HEK293T (cell line): ENCODE measurements around the gene PGGHG.

ENCODE experiments used
- ARNT ChIP-seq: fragments of 450-650 bp; IDR thresholded peaks from 2 replicates; pipeline ENCODE4 v1.6.1; 2017; ENCODE audit warnings: mild to moderate bottlenecking
- BHLHE40 ChIP-seq: fragments of 450-650 bp; IDR thresholded peaks from 2 replicates; pipeline ENCODE4 v1.6.1; 2016; ENCODE audit warnings: mild to moderate bottlenecking, moderate library complexity, borderline replicate concordance
- CTBP1 ChIP-seq: fragments of 450-650 bp; IDR thresholded peaks from 2 replicates; pipeline ENCODE4 v1.6.1; 2016; ENCODE audit warnings: borderline replicate concordance
- FOXA1 ChIP-seq: fragments of 450-650 bp; IDR thresholded peaks from 2 replicates; pipeline ENCODE4 v1.6.1; 2016; ENCODE audit warnings: mild to moderate bottlenecking
- FOXK2 ChIP-seq: fragments of 450-650 bp; IDR thresholded peaks from 2 replicates; pipeline ENCODE4 v1.6.1; 2016; ENCODE audit warnings: mild to moderate bottlenecking
- FOXM1 ChIP-seq: fragments of 450-650 bp; IDR thresholded peaks from 2 replicates; pipeline ENCODE4 v1.6.1; 2017; ENCODE audit warnings: mild to moderate bottlenecking, borderline replicate concordance
- HDGF ChIP-seq: fragments of 450-650 bp; IDR thresholded peaks from 2 replicates; pipeline ENCODE4 v1.6.1; 2017; ENCODE audit warnings: antibody characterized with exemption, borderline replicate concordance
- LEF1 ChIP-seq: fragments of 450-650 bp; IDR thresholded peaks from 2 replicates; pipeline ENCODE4 v1.6.1; 2017; ENCODE audit warnings: mild to moderate bottlenecking, borderline replicate concordance
- NFRKB ChIP-seq: fragments of 450-650 bp; IDR thresholded peaks from 2 replicates; pipeline ENCODE4 v1.6.1; 2016; ENCODE audit warnings: mild to moderate bottlenecking, moderate library complexity
- SP1 ChIP-seq: fragments of 450-650 bp; IDR thresholded peaks from 2 replicates; pipeline ENCODE4 v1.6.1; 2017
- SUZ12 ChIP-seq: fragments of 450-650 bp; IDR thresholded peaks from 2 replicates; pipeline ENCODE4 v1.6.1; 2016; ENCODE audit warnings: mild to moderate bottlenecking
- TARDBP ChIP-seq: fragments of 450-650 bp; IDR thresholded peaks from 2 replicates; pipeline ENCODE4 v1.6.1; 2016
- ZNF384 ChIP-seq: fragments of 450-650 bp; IDR thresholded peaks from 2 replicates; pipeline ENCODE4 v1.6.1; 2016
- TF ChIP-seq, protein P1 (sequence below): fragments of 450-650 bp; IDR thresholded peaks from 2 replicates; pipeline ENCODE4 v1.6.1; 2016

DNA sequence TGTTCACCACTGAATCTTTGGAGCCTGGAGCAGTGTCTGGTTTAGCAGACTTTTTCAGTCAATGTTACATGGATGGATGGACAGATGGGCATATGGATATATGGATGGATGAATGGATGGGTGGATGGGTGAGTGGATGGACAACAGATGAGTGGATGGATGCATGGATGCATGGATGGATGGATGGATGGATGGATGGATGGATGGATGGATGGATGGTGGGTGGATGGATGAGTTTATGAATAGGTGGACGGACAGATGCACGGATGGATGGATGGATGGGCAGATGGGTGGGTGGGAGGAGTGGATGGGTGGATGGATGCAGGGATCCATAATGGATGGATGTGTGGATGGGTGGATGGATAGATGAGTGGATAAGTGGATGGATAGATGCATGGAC, 33.1 kb upstream of the PGGHG start:
- TF ChIP-seq SP1, result no peak
- no peak for TF ChIP-seq LEF1
- TF ChIP-seq FOXM1, result no peak
- no peak for TF ChIP-seq BHLHE40
- TF ChIP-seq, protein P1, sequence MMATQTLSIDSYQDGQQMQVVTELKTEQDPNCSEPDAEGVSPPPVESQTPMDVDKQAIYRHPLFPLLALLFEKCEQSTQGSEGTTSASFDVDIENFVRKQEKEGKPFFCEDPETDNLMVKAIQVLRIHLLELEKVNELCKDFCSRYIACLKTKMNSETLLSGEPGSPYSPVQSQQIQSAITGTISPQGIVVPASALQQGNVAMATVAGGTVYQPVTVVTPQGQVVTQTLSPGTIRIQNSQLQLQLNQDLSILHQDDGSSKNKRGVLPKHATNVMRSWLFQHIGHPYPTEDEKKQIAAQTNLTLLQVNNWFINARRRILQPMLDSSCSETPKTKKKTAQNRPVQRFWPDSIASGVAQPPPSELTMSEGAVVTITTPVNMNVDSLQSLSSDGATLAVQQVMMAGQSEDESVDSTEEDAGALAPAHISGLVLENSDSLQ, result no peak
- TF ChIP-seq FOXK2, result no peak
- TF ChIP-seq ZNF384, result no peak
- TF ChIP-seq TARDBP, result no peak
- no peak for TF ChIP-seq CTBP1
- TF ChIP-seq NFRKB, result no peak
- no peak for TF ChIP-seq FOXA1
- no peak for TF ChIP-seq ARNT
- no peak for TF ChIP-seq HDGF
- TF ChIP-seq SUZ12, result no peak
